PFSK-1 (cell line): ENCODE measurements around the gene CUBN.

Experiments used
- FOXP2 ChIP-seq: optimal IDR thresholded peaks from 2 replicates; pipeline ENCODE3; 2011; ENCODE audit warnings: borderline replicate concordance, control low read depth, inconsistent platforms; ENCODE audit not compliant: insufficient read depth; ENCODE audit errors: extremely low read length, extremely low read depth
- POLR2AphosphoS5 ChIP-seq: IDR thresholded peaks from 2 replicates; pipeline ENCODE4 v1.6.1; 2012; ENCODE audit warnings: low read depth, mild to moderate bottlenecking, control low read depth, low read length, moderate library complexity
- SIN3A ChIP-seq: IDR thresholded peaks from 2 replicates; pipeline ENCODE4 v1.6.1; 2012; ENCODE audit warnings: mild to moderate bottlenecking, low read length, moderate library complexity, borderline replicate concordance; ENCODE audit not compliant: insufficient read depth
- TAF1 ChIP-seq: IDR thresholded peaks from 2 replicates; pipeline ENCODE4 v1.6.1; 2012; ENCODE audit warnings: low read length, control low read depth, borderline replicate concordance; ENCODE audit not compliant: insufficient read depth
- TF ChIP-seq, protein P1 (sequence below), 2 experiments: IDR thresholded peaks; 2 replicates each; pipeline versions ENCODE4 v1.6.1 to v1.8.0; 2011 to 2012; ENCODE audit warnings: low read depth in 2 of 2, low read length in 2 of 2, control low read depth in 1 of 2, inconsistent platforms in 1 of 2, mild to moderate bottlenecking in 1 of 2, moderate library complexity in 1 of 2; ENCODE audit not compliant: insufficient read depth in 1 of 2

DNA sequence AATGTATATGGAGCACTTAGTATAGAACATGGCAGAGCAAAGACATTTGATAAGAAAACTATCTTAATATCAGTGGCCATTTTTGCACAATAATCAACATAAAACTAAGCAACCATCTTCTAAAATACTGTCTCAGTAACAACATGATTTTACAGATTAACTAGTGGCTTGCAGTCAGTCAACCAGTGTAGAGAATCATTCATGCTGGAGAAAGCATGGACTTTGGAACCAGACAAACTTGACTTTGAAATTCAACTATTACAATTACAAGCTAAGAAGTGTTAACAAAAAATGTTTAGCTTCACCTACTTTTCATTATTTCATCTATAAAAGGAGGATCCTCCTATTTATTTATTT, 27.7 kb downstream of the CUBN start:
- TF ChIP-seq, protein P1, sequence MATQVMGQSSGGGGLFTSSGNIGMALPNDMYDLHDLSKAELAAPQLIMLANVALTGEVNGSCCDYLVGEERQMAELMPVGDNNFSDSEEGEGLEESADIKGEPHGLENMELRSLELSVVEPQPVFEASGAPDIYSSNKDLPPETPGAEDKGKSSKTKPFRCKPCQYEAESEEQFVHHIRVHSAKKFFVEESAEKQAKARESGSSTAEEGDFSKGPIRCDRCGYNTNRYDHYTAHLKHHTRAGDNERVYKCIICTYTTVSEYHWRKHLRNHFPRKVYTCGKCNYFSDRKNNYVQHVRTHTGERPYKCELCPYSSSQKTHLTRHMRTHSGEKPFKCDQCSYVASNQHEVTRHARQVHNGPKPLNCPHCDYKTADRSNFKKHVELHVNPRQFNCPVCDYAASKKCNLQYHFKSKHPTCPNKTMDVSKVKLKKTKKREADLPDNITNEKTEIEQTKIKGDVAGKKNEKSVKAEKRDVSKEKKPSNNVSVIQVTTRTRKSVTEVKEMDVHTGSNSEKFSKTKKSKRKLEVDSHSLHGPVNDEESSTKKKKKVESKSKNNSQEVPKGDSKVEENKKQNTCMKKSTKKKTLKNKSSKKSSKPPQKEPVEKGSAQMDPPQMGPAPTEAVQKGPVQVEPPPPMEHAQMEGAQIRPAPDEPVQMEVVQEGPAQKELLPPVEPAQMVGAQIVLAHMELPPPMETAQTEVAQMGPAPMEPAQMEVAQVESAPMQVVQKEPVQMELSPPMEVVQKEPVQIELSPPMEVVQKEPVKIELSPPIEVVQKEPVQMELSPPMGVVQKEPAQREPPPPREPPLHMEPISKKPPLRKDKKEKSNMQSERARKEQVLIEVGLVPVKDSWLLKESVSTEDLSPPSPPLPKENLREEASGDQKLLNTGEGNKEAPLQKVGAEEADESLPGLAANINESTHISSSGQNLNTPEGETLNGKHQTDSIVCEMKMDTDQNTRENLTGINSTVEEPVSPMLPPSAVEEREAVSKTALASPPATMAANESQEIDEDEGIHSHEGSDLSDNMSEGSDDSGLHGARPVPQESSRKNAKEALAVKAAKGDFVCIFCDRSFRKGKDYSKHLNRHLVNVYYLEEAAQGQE (IDR thresholded peaks at IDR 0.05; ENCODE audit: insufficient read depth in 1 of 2, low read depth in 2 of 2, low read length in 2 of 2): no peak
- no peak for TF ChIP-seq TAF1
- no peak for TF ChIP-seq POLR2AphosphoS5
- no peak for TF ChIP-seq SIN3A
- no peak for TF ChIP-seq FOXP2
